Stimulated activated CD4-positive, alpha-beta T cell treated with anti-CD3 and anti-CD28 coated beads, Interleukin-2, amount 100 ng/mL, for 4 hours (primary cell): Measurements from ENCODE around the gene SLC16A10.
"Not testable (repeated sequence)": the region's sequence is repeated elsewhere in the genome, so short reads cannot be mapped to it uniquely, and the experiment has no call there.

Source experiments
- DNase-seq: peaks from one replicate; pipeline ENCODE4 v3.0.0-alpha.2; 2020; ENCODE audit warnings: low read depth

SLC16A10 gene

GRCh38 chr6:111185954-111186353, 98.7 kb downstream of the SLC16A10 start:
- DNase-seq = no peak

- DNase-seq = no peak
These were observed 100.6 kb downstream of the SLC16A10 start for GRCh38 chr6:111187874-111188273.

- not testable (repeated sequence) for DNase-seq
These were observed 102.4 kb downstream of the SLC16A10 start for GRCh38 chr6:111189666-111190210.

GRCh38 chr6:111190637-111191036, 103.3 kb downstream of the SLC16A10 start:
- DNase-seq = no peak

- DNase-seq = not testable (repeated sequence)
These were observed 103.8 kb downstream of the SLC16A10 start for GRCh38 chr6:111191136-111191535.

GRCh38 chr6:111192911-111193555, 105.7 kb downstream of the SLC16A10 start:
- no peak for DNase-seq

GRCh38 chr6:111195656-111196055, 108.4 kb downstream of the SLC16A10 start:
- no peak for DNase-seq

- no peak for DNase-seq
These were observed 111.5 kb downstream of the SLC16A10 start for GRCh38 chr6:111198841-111199240.

- no peak for DNase-seq
These were observed 112.6 kb downstream of the SLC16A10 start for GRCh38 chr6:111199935-111200334.

GRCh38 chr6:111200350-111201243, 113.3 kb downstream of the SLC16A10 start:
- DNase-seq = no peak

GRCh38 chr6:111201244-111201554, 113.9 kb downstream of the SLC16A10 start:
- no peak for DNase-seq

GRCh38 chr6:111201764-111202163, 114.5 kb downstream of the SLC16A10 start:
- no peak for DNase-seq

- DNase-seq = not testable (repeated sequence)
These were observed 116.2 kb downstream of the SLC16A10 start for GRCh38 chr6:111203539-111203938.

GRCh38 chr6:111204305-111204704, 117.0 kb downstream of the SLC16A10 start:
- no peak for DNase-seq

- DNase-seq = no peak
These were observed 117.6 kb downstream of the SLC16A10 start for GRCh38 chr6:111204881-111205280.

- DNase-seq = no peak
These were observed 118.2 kb downstream of the SLC16A10 start for GRCh38 chr6:111205502-111205901.

- DNase-seq = no peak
These were observed 120.0 kb downstream of the SLC16A10 start for GRCh38 chr6:111207141-111207858.

GRCh38 chr6:111208933-111209332, 121.6 kb downstream of the SLC16A10 start:
- DNase-seq = no peak

- DNase-seq = no peak
These were observed 123.0 kb downstream of the SLC16A10 start for GRCh38 chr6:111210194-111210728.

GRCh38 chr6:111211411-111212030, 124.2 kb downstream of the SLC16A10 start:
- DNase-seq = no peak

GRCh38 chr6:111212625-111213024, 125.3 kb downstream of the SLC16A10 start:
- DNase-seq = no peak

- no peak for DNase-seq
These were observed 127.8 kb downstream of the SLC16A10 start for GRCh38 chr6:111215131-111215530.
